ENCODE measurements around the gene MUC5B.

Gene MUC5B

DNA sequence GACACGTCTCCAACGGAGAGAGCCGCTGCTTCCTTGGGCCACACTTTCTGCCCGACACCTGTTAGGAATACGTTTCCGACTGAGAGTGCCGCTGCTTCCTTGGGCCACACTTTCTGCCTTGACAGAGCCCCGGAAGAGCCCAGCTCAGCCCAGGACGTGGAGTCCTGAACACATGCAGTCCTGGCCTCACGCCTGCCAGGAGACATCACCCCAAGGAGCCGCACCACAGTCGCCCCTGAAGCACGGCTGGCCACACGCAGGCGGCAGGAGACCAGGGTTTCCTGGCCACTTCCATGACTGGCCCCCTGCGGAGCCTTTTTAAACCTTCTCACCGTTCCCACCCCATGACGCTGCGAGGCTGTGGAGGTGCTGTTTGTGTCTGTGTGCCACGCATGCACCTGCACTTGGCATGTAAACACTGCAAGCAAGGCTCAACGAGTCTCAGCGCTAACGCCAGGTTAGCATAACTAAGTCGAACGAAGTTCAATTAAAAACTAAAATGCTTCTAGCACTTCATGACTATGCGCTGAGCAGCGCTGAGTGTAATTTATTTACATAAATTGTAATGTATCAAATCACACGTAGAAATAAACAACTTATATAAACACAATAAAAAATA is 77.8 kb downstream of the MUC5B start:
- no peak for DNase-seq (ENCODE audit: low read depth in 3 of 3)

GRCh38 chr11:1301220-1302000 is 78.5 kb downstream of the MUC5B start:
- DNase-seq (ENCODE audit: low read depth in 3 of 3) = no peak

DNA sequence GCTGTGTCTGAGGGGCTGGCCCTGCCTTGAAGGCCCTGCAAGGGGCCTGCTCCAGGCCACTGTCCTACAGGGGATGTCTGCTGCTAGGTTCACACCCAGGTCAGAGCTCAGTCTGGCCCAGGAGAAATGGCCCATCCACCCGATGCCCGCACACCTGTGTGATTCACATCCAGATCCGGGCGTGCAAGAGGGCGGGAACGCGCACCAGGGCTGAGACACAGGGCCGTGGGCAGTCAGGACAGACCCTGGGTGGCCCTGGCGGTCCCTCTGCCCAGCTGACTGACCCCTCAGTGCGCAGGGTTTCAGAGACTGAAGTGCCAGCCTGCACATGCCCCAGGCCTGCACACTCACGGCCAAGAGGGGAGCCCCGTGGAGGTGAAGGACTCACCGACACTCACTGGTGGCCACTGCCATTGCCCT is 79.2 kb downstream of the MUC5B start:
- DNase-seq (ENCODE audit: low read depth in 3 of 3) = no peak

DNA sequence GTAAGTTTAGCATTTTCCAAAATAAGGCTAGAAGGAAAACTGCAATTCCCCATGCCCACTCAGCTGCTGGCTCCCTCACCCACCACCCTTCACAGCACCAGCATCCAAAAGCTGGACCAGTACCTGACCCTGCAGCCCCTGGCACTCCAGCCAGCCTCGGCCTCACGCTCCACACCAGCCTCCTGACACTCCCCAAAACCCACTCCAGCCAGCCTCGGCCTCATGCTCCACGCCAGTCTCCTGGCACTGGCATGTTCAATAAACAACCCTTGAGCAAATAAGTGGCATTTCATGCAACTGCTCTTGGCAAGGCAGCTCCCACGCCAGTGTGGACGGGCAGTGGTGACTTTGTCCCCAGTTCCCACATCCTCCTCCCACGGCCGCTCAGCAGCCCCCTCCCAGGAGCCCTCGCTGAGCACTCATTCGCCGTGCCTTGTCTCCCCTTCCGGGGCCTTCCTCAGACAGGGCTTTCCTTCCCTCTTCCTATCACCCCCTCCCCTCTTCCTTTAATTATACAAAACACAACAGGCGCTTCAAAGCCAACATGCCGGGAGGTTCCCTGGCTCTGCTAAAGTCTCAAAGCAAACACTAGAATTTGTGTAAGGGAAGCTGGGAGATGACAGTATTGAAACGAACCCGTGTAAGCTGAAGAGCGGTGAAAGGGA is 79.7 kb downstream of the MUC5B start:
- no peak for DNase-seq (ENCODE audit: low read depth in 3 of 3)

DNA sequence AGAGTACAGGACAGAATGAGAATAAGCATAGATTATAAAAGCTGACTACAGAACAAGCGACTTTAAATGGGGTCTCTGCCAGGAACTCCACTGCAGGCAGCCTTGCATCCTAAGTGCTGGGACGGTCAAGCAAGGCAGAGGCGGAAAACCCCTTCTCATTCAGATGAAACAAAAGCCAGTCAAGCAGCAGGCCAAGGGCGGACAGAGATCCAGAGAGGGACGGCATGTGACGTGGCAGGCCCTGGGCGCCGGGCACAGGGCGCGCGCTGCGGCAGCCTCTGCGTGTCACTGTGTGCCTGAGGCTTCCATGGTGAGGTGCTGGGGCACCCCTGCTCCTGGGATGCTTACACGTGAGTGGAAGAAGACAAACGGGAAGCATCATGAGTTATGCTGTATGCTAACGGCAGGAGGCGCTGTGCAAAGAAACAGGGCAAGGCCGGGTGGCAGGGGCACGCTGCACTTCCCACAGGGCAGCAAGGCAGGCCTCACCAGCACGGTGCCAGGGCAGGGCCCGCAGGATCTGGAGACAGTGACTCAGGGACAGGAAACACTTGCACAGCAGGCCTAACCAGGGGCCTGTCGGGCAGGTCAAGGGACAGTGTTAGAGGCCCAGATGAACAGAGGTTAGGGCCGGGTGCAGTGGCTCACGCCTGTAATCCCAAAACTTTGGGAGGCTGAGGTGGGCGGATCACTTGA is 80.4 kb downstream of the MUC5B start:
- DNase-seq (ENCODE audit: low read depth in 3 of 3) = no peak

GRCh38 chr11:1303973-1304372 is 81.1 kb downstream of the MUC5B start:
- no peak for DNase-seq (ENCODE audit: low read depth in 3 of 3)

DNA sequence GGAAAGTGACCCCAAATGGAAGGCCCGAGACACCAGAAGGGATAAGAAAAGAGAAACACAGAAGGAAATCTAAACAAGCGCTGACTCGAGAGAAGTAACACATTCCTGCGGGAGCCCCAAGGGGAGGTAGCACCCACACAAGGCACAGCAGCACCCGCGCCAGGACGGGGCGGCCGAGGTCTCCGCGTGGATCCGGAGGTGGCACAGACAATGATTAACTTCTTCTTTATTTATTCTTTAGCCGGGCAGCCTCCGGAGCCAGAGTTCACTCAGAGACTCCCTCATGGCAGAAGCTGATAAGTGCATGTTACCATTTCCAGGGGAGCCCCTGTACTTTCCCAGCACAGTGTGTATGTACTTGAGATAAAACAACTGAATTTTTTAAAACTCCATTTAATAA is 81.5 kb downstream of the MUC5B start:
- DNase-seq (ENCODE audit: low read depth in 3 of 3) = no peak

- DNase-seq (ENCODE audit: low read depth in 3 of 3) = no peak
Measured at GRCh38 chr11:1305063-1305495, 82.2 kb downstream of the MUC5B start.

DNA sequence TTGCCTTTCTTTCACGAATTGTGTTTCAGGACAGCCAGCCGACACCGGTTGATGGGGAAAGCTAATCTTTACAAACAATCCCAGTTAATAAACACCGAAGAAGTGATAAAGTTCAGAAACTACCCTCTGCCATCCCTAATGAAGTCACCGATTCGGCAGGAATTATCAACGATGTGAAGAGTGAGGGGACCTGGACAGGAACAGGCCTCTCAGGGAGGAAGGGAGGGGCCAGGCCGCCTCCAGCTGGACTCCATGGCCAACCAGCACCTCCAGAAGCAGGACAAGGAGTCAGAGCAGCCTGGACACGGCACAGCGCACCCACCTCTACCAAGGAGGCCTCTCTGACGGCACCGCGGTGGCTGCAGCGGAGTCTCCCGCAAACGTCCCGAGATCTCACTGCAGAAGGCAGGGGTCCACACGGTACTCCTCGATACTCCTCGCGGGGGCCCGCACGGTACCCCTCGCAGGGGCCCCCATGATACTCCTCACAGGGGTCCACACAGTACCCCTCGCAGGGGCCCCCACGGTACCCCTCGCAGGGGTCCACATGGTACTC is 82.7 kb downstream of the MUC5B start:
- DNase-seq (ENCODE audit: low read depth in 3 of 3) = no peak

- no peak for DNase-seq (ENCODE audit: low read depth in 3 of 3)
Measured at GRCh38 chr11:1306186-1307162, 83.6 kb downstream of the MUC5B start.

- no peak for DNase-seq (ENCODE audit: low read depth in 3 of 3)
Measured at GRCh38 chr11:1307163-1307870, 84.5 kb downstream of the MUC5B start.

DNA sequence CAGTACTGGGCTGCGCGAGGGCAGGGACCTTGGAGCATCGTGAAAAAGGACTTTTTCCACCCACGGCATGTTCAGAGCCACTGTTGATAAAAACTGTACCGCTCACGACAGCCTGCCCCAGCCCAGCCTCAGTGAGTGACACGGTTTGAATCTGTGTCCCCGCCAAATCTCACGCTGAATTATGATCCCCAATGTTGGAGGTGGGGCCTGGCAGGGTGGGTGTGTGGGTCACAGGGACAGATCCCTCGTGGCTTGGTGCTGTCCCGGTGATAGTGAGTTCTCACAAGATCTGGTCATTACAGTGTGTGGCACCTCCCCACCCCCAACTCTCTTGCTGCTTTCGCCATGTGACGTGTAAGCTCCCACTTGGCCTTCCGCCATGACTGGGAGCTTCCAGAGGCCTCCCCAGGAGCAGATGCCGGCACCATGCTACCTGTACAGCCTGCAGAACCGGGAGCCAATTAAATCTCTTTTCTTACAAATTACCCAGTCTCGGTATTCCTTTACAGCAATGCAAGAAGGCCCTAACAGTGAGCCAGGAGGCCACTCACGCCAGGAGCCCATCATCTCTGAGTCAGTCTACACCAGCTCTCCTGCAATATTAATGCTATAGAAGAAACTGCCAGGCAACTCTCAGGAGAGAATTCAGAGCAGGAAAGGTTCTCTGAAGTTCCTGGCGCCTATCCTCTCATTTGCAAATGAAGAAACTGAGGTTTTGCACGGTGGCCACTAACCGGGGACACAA is 85.3 kb downstream of the MUC5B start:
- no peak for DNase-seq (ENCODE audit: low read depth in 3 of 3)

DNA sequence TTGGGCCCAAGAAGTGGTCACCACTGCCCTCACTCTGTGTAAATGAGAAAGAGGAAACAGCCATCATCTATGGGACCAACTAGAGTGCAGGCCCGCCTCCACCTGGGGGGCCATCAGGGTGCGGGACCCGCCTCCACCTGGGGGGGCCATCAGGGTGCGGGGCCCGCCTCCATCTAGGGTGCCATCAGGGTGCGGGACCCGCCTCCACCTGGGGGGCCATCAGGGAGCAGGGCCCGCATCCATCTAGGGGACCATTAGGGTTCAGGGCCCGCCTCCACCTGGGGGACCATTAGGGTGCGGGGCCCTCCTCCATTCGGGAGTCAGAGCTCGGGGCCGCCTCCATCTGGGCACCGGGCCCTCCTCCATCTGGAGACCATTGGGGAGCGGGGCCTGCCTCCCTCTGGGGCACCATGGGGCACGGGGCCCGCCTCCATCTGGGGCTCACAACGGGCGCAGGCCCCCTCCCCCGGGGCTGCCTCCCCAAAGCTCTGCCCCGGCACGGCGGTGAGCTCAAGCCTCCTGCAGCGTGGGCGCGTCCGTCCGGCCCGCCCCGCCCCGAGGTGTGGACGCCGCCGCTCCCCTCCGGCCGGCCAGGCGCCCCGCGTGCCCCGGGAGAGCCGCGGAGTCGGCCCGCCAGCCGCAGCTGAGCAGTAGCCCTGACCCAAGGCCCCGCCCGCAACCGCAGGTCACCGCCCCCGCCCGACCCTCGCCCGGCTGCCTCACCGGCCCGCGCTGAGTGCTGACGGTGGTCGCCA is 86.1 kb downstream of the MUC5B start:
- peak in 1 of 3 experiments; percentile 10 for DNase-seq (ENCODE audit: low read depth in 3 of 3)

DNA sequence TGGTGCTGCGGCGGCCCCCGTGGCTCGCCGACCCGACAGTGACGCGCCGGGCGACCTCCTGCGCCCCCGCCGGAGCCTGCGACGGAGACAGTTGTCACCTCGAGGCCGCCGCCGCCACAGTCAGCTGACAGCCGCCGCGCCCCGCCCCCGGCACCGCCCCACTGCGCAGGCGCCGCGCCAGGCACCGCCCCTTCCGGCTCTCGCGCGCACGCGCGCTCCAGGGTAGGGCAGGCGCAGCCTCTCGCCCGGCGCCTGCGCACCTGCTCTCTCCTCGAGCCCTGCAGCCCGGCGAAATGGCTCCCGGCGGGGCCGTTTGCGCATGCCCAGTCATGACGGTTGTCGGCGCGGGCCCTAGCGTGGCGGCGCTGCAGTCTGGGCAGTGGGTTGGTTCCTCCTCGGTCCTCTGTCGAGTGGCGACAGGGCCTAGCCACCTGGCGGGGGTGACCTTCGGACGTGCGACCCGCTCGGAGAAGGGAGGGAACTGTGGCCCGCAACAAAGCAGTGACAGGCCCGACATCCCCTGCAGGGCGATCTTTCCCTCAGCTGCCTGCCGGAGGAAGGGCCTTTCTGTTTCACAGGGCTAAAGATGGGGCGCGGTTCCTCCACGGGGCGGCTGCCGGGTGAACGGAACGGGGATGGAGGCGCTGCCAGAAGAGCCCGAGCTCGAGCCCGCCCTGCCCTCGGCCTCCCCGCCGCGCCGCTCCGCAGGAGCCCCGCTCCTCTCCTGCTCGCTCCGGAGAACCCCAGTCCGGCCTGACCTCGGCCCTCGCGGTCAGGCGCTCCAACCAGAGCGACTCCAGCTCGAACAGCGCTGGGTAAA is 86.8 kb downstream of the MUC5B start, which contains the start of gene TOLLIP:
Gene TOLLIP, minus strand, starts transcription at position 135 of the 820 bp plus-strand sequence. Its CDS starts 134 bp downstream, at position 1.
- peak; percentile 95 to 97 (median 96) for DNase-seq (ENCODE audit: low read depth in 3 of 3)

GRCh38 chr11:1310318-1310687 is 87.4 kb downstream of the MUC5B start:
- no peak for DNase-seq (ENCODE audit: low read depth in 3 of 3)

DNA sequence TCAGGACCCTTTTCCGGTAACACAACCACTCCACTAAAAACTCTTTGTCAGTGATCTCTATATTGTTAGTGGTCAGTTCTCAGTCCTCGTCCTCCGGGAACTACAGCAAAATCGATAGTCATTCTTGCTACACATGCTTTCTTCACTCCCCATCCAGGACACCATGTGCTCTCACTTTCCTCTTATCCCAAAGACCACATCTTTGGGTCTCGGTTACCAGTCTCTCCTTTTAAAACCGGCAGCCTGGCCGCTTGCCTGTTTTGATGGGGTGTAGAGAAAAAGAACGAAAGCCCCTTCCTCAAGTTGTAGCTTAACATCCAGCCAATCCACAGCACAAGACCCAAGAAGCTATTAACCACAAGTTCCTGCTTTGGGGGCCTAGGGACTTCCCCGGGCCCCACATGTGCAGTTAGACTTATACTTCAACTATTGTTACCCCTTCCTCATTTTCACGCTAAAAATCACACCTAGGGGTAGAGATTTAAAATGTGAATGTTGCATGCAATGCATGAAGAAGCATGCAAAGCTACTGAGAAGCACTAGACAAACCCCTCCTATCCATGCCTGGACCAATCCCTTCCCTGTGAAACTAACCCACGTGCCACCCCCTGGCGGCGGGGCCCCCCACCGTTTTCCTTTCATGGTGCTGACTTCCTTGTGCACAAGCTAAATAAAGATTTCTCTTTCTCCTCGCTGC is 88.1 kb downstream of the MUC5B start:
- no peak for DNase-seq (ENCODE audit: low read depth in 3 of 3)

Data from stimulated activated CD4-positive, alpha-beta T cell treated with anti-CD3 and anti-CD28 coated beads, TNF-alpha, amount 100 ng/mL, for 4 hours (primary cell).